T-cell (primary cell): Measurements from ENCODE around the gene SCAPER. TPM values are rescaled to one million over a fixed set of nuclear protein-coding genes. Genes with fewer than 3 reads are reported as not detected.

Source experiments
- ATAC-seq, 4 experiments: fragments of 200-7000 bp in 3 of 4; fragments of 150-1000 bp in 1 of 4; cut with Tn5 transposase; replicated peaks in 1 of 4; 1 replicate in 3 of 4; 2 replicates in 1 of 4; pipeline ENCODE4 v1.10.0; 2021; ENCODE audit warnings: moderate library complexity in 3 of 4, mild to moderate bottlenecking in 2 of 4, moderate number of reproducible peaks in 1 of 4
- CTCF ChIA-PET, 2 donors: fragments of 300-600 bp; sonication (Branson Sonifier 250); formaldehyde crosslinking; loops; one replicate each; lab custom pipeline; 2022; ENCODE audit warnings: antibody characterized with exemption in 2 of 2; lab: Charles Lee
- POLR2A ChIA-PET, 2 donors: fragments of 300-600 bp; sonication (Branson Sonifier 250); formaldehyde crosslinking; loops; one replicate each; lab custom pipeline; 2022; ENCODE audit warnings: antibody characterized with exemption in 2 of 2; lab: Charles Lee
- DNase-seq, 35 experiments: peaks; one replicate each; pipeline versions ENCODE4 v3.0.0 to v3.0.0-alpha.2; 2013 to 2023
- H3K27ac ChIP-seq: one replicate; pipeline ENCODE4 v1.5.1; 2013; ENCODE audit warnings: low read length
- H3K27me3 ChIP-seq, 2 experiments: replicated peaks in 1 of 2; 1 replicate in 1 of 2; 2 replicates in 1 of 2; pipeline versions ENCODE4 v1.6.1 to v1.7.0; 2013; ENCODE audit warnings: low read length in 1 of 2, mixed read lengths in 1 of 2; ENCODE audit not compliant: control insufficient read depth in 2 of 2, insufficient read depth in 2 of 2; ENCODE audit errors: extremely low read depth in 1 of 2
- H3K36me3 ChIP-seq, 2 donors: 1 replicate in 1 of 2; 2 replicates in 1 of 2; pipeline versions ENCODE4 v1.6.1 to v1.7.0; 2013; ENCODE audit warnings: low read length in 1 of 2; ENCODE audit not compliant: control insufficient read depth in 2 of 2, insufficient read depth in 1 of 2; ENCODE audit errors: extremely low read depth in 1 of 2
- H3K4me1 ChIP-seq, 2 experiments: 1 replicate in 1 of 2; 2 replicates in 1 of 2; pipeline versions ENCODE4 v1.6.1 to v1.7.0; 2013; ENCODE audit warnings: low read length in 2 of 2, mixed read lengths in 1 of 2; ENCODE audit not compliant: insufficient read depth in 2 of 2, control insufficient read depth in 1 of 2; ENCODE audit errors: extremely low read depth in 1 of 2
- H3K4me3 ChIP-seq, 2 donors: 1 replicate in 1 of 2; 2 replicates in 1 of 2; pipeline versions ENCODE4 v1.5.1 to v1.7.0; 2013; ENCODE audit warnings: mild to moderate bottlenecking in 2 of 2, low read length in 1 of 2, moderate library complexity in 1 of 2; ENCODE audit not compliant: control insufficient read depth in 1 of 2; ENCODE audit errors: extremely low read depth in 1 of 2
- H3K9me3 ChIP-seq: 2 replicates; pipeline ENCODE4 v1.7.0; 2013
- H3K27ac Mint-ChIP-seq, 2 donors: one replicate each; pipeline ENCODE4 v1.8.0; 2020 to 2021; ENCODE audit warnings: mild to moderate bottlenecking in 2 of 2, mixed read lengths in 2 of 2
- H3K27me3 Mint-ChIP-seq, 2 donors: one replicate each; pipeline ENCODE4 v1.8.0; 2021 to 2022; ENCODE audit warnings: mixed read lengths in 2 of 2
- H3K36me3 Mint-ChIP-seq: one replicate; pipeline ENCODE4 v1.8.0; 2021; ENCODE audit warnings: mixed read lengths
- H3K4me1 Mint-ChIP-seq, 3 donors: one replicate each; pipeline ENCODE4 v1.8.0; 2020 to 2022; ENCODE audit warnings: mixed read lengths in 3 of 3, mild to moderate bottlenecking in 1 of 3
- H3K4me3 Mint-ChIP-seq, 3 donors: one replicate each; pipeline ENCODE4 v1.8.0; 2020 to 2022; ENCODE audit warnings: mild to moderate bottlenecking in 3 of 3, mixed read lengths in 3 of 3, moderate library complexity in 3 of 3
- H3K9me3 Mint-ChIP-seq, 3 donors: one replicate each; pipeline ENCODE4 v1.8.0; 2020 to 2022; ENCODE audit warnings: mixed read lengths in 3 of 3
- WGBS: methylation state at CpG from one replicate; pipeline ENCODE4 v1.1.5; 2013; ENCODE audit warnings: missing lambda C conversion rate; ENCODE audit not compliant: insufficient coverage; 5-methylcytosine and 5-hydroxymethylcytosine counted together
- total RNA-seq, 35 experiments: library from RNA in 6 of 35; stranded (reverse) in 6 of 35; fragments of 120-200 nt in 1 of 35; gene quantifications; one replicate each; pipeline versions ENCODE4 v1.2.1 to v1.2.4 and lab custom pipeline; 2013 to 2026

SCAPER gene
- total RNA-seq, 5 donors from 2014 or later (not counting 1 experiment from before 2014, with no cell fraction given) = 32.5 to 59.4 (median 44.1) TPM

GRCh38 chr15:76916369-76916768 lies 11.2 kb upstream of the SCAPER start:
- CTCF ChIA-PET = no interaction called here
- WGBS = 97% methylated on average over 13 of the region's 13 CpGs

GRCh38 chr15:76913737-76914136 lies 8.6 kb upstream of the SCAPER start:
- H3K4me3 ChIP-seq = no peak overlapping the region
- 83% methylated on average over 1 of the region's 2 CpGs for WGBS
- no peak overlapping the region for H3K4me3 Mint-ChIP-seq
- no peaks in the 10 kb centered on the region for H3K4me1 Mint-ChIP-seq
- ATAC-seq (no peak), DNase-seq (no peak)
- H3K36me3 ChIP-seq = no peaks in the 10 kb centered on the region
- H3K9me3 Mint-ChIP-seq = no peaks in the 10 kb centered on the region
- H3K4me1 ChIP-seq = no peaks in the 10 kb centered on the region
- H3K36me3 Mint-ChIP-seq = no peaks in the 10 kb centered on the region
- no peak overlapping the region for H3K27ac ChIP-seq
- ChIA-PET CTCF (interaction anchor here in 1 of 2 donors (0.6 kb wide), 1 partner anchor 41 kb away, joined by 3 read pairs; no protein-coding TSS in a partner anchor), POLR2A (no interaction called here)
- no peaks in the 10 kb centered on the region for H3K9me3 ChIP-seq
- peaks cover 0 to 10% of the 10 kb centered on the region in 2 experiments for H3K27me3 ChIP-seq
- H3K27ac Mint-ChIP-seq = no peak overlapping the region
- peaks cover 2 to 4% of the 10 kb centered on the region in 2 donors for H3K27me3 Mint-ChIP-seq

More at GRCh38 chr15:76916369-76916768, 11.2 kb upstream of the SCAPER start:
- Mint-ChIP-seq H3K27me3 (peaks cover 7 to 11% of the 10 kb centered on the region in 2 donors), H3K4me3 (no peak overlapping the region), H3K9me3 (no peaks in the 10 kb centered on the region), H3K4me1 (no peaks in the 10 kb centered on the region), H3K36me3 (no peaks in the 10 kb centered on the region), H3K27ac (no peak overlapping the region)
- Histone ChIP-seq H3K4me3 (no peak overlapping the region), H3K9me3 (no peaks in the 10 kb centered on the region), H3K4me1 (no peaks in the 10 kb centered on the region), H3K27ac (no peak overlapping the region), H3K36me3 (no peaks in the 10 kb centered on the region), H3K27me3 (peaks cover 0 to 10% of the 10 kb centered on the region in 2 experiments)
- DNase-seq (no peak), ATAC-seq (no peak)
- POLR2A ChIA-PET = no interaction called here

- no peak overlapping the region for H3K4me3 ChIP-seq
- no peak for ATAC-seq
- Mint-ChIP-seq H3K36me3 (no peaks in the 10 kb centered on the region), H3K9me3 (no peaks in the 10 kb centered on the region), H3K27me3 (peaks cover 0 to 2% of the 10 kb centered on the region in 2 donors), H3K4me1 (peaks cover 0 to 3% (median 0%) of the 10 kb centered on the region in 3 donors), H3K27ac (no peak overlapping the region), H3K4me3 (no peak overlapping the region)
- peaks cover 0 to 10% of the 10 kb centered on the region in 2 experiments for H3K27me3 ChIP-seq
- H3K4me1 ChIP-seq = no peaks in the 10 kb centered on the region
- POLR2A ChIA-PET = interaction anchor here in 1 of 2 donors (0.6 kb wide), 1 partner anchor 536 kb away, joined by 4 read pairs; no protein-coding TSS in a partner anchor
- no peaks in the 10 kb centered on the region for H3K9me3 ChIP-seq
- H3K36me3 ChIP-seq = no peaks in the 10 kb centered on the region
- DNase-seq = no peak
- no peak overlapping the region for H3K27ac ChIP-seq
- WGBS = no CpG with 5 or more reads among the region's 4 CpGs
- CTCF ChIA-PET = no interaction called here
Observed at GRCh38 chr15:76912430-76912829, 7.3 kb upstream of the SCAPER start.

GRCh38 chr15:76905855-76906254 lies 715 bp upstream of the SCAPER start:
- CTCF ChIA-PET = interaction anchor here in 1 of 2 donors (1.4 kb wide), 1 partner anchor 29 kb away, joined by 3 read pairs; no protein-coding TSS in a partner anchor

GRCh38 chr15:76904461-76905012 lies 603 bp downstream of the SCAPER start:
- no peaks in the 10 kb centered on the region for H3K9me3 Mint-ChIP-seq
- ATAC-seq = no peak
- H3K4me3 Mint-ChIP-seq = peak overlapping the region; percentile 90 to 93 (median 91)
- DNase-seq = peak in 25 of 35 experiments; percentile 1 to 43 (median 13)
- 4% methylated on average over 21 of the region's 29 CpGs for WGBS
- H3K4me1 Mint-ChIP-seq = peaks cover 33 to 41% (median 37%) of the 10 kb centered on the region in 3 donors
- H3K27ac Mint-ChIP-seq = peak overlapping the region; percentile 88 to 96
- ChIA-PET POLR2A (interaction anchor here in 1 of 2 donors (0.6 to 1.0 kb wide), 2 partner anchors 26 to 106 kb away, joined by 3 to 5 read pairs; no protein-coding TSS in a partner anchor), CTCF (interaction anchor here in 1 of 2 donors (1.4 kb wide), 1 partner anchor 30 kb away, joined by 3 read pairs; no protein-coding TSS in a partner anchor)
- no peaks in the 10 kb centered on the region for H3K27me3 Mint-ChIP-seq
- peaks cover 15 to 18% of the 10 kb centered on the region in 2 experiments for H3K4me1 ChIP-seq
- H3K4me3 ChIP-seq = peak overlapping the region; percentile 93 to 94
- no peaks in the 10 kb centered on the region for H3K27me3 ChIP-seq
- H3K36me3 ChIP-seq = no peaks in the 10 kb centered on the region
- peak overlapping the region; percentile 77 for H3K27ac ChIP-seq
- no peaks in the 10 kb centered on the region for H3K9me3 ChIP-seq
- peaks cover 6% of the 10 kb centered on the region for H3K36me3 Mint-ChIP-seq

More at GRCh38 chr15:76905855-76906254, 715 bp upstream of the SCAPER start:
- H3K9me3 ChIP-seq = no peaks in the 10 kb centered on the region
- WGBS = 100% methylated on average over 1 of the region's 9 CpGs
- no peaks in the 10 kb centered on the region for H3K36me3 ChIP-seq
- Mint-ChIP-seq H3K4me3 (peak overlapping the region; percentile 90 to 93 (median 91)), H3K27me3 (no peaks in the 10 kb centered on the region), H3K27ac (peak overlapping the region; percentile 86 to 96), H3K4me1 (peaks cover 29 to 38% (median 37%) of the 10 kb centered on the region in 3 donors), H3K9me3 (no peaks in the 10 kb centered on the region), H3K36me3 (peaks cover 4% of the 10 kb centered on the region)
- peak overlapping the region; percentile 60 to 93 for H3K4me3 ChIP-seq
- peaks cover 15 to 18% of the 10 kb centered on the region in 2 experiments for H3K4me1 ChIP-seq
- POLR2A ChIA-PET = no interaction called here
- DNase-seq (no peak), ATAC-seq (no peak)
- H3K27ac ChIP-seq = peak overlapping the region; percentile 76
- H3K27me3 ChIP-seq = no peaks in the 10 kb centered on the region

GRCh38 chr15:76903251-76903681 lies 1.9 kb downstream of the SCAPER start:
- H3K4me1 ChIP-seq = peaks cover 15 to 18% of the 10 kb centered on the region in 2 experiments
- ChIA-PET CTCF (interaction anchor here in 1 of 2 donors (0.8 kb wide), 1 partner anchor 31 kb away, joined by 3 read pairs; no protein-coding TSS in a partner anchor), POLR2A (interaction anchor here in 1 of 2 donors (0.6 kb wide), 1 partner anchor 70 kb away, joined by 3 read pairs; no protein-coding TSS in a partner anchor)
- H3K36me3 Mint-ChIP-seq = peaks cover 15% of the 10 kb centered on the region
- ATAC-seq = peak in 2 of 4 experiments; percentile 20 to 28
- H3K9me3 Mint-ChIP-seq = no peaks in the 10 kb centered on the region
- H3K4me3 Mint-ChIP-seq = peak overlapping the region; percentile 90 to 93 (median 91)
- peaks cover 36 to 43% (median 37%) of the 10 kb centered on the region in 3 donors for H3K4me1 Mint-ChIP-seq
- DNase-seq = peak in 5 of 35 experiments; percentile 3 to 59 (median 8)
- peak overlapping the region; percentile 88 to 96 for H3K27ac Mint-ChIP-seq
- no peaks in the 10 kb centered on the region for H3K36me3 ChIP-seq
- no peaks in the 10 kb centered on the region for H3K9me3 ChIP-seq
- no peaks in the 10 kb centered on the region for H3K27me3 Mint-ChIP-seq
- peak overlapping the region; percentile 77 for H3K27ac ChIP-seq
- H3K27me3 ChIP-seq = no peaks in the 10 kb centered on the region
- H3K4me3 ChIP-seq = no peak overlapping the region
